H9 (cell line): ENCODE measurements around the gene SWT1. TPM values are rescaled to one million over a fixed set of nuclear protein-coding genes. Genes with fewer than 3 reads are reported as not detected.

ENCODE experiments used
- DNase-seq: peaks from one replicate; pipeline ENCODE4 v3.0.0-alpha.2; 2017
- H2AFZ ChIP-seq: one replicate; pipeline ENCODE4 v1.6.1; 2013; ENCODE audit warnings: mild to moderate bottlenecking, low read length, control low read depth, moderate library complexity
- H2AK5ac ChIP-seq: 2 replicates; pipeline ENCODE4 v1.6.1; 2013; ENCODE audit warnings: low read length, control low read depth, mixed read lengths; ENCODE audit not compliant: insufficient read length
- H2BK120ac ChIP-seq: one replicate; pipeline ENCODE4 v1.6.1; 2013; ENCODE audit warnings: low read depth, mild to moderate bottlenecking, low read length, control low read depth, inconsistent platforms; ENCODE audit not compliant: poor library complexity, severe bottlenecking
- H2BK12ac ChIP-seq: 2 replicates; pipeline ENCODE4 v1.6.1; 2013; ENCODE audit warnings: low read length, control low read depth, mixed read lengths, low read depth; ENCODE audit not compliant: insufficient read length
- H2BK15ac ChIP-seq: 2 replicates; pipeline ENCODE4 v1.6.1; 2013; ENCODE audit warnings: low read depth, low read length, control low read depth
- H2BK20ac ChIP-seq: one replicate; pipeline ENCODE4 v1.6.1; 2013; ENCODE audit warnings: low read depth, mild to moderate bottlenecking, low read length, control low read depth, inconsistent platforms; ENCODE audit not compliant: poor library complexity, severe bottlenecking
- H2BK5ac ChIP-seq: 2 replicates; pipeline ENCODE4 v1.6.1; 2013; ENCODE audit warnings: low read length, control low read depth, mixed read lengths; ENCODE audit not compliant: insufficient read length
- H3K14ac ChIP-seq: 2 replicates; pipeline ENCODE4 v1.6.1; 2013; ENCODE audit warnings: low read length, control low read depth; ENCODE audit not compliant: insufficient read depth
- H3K18ac ChIP-seq: 2 replicates; pipeline ENCODE4 v1.6.1; 2013; ENCODE audit warnings: low read depth, mild to moderate bottlenecking, mixed read lengths, low read length, control low read depth; ENCODE audit not compliant: insufficient read length
- H3K23ac ChIP-seq: 2 replicates; pipeline ENCODE4 v1.6.1; 2013; ENCODE audit warnings: low read length, control low read depth, mixed read lengths, low read depth; ENCODE audit not compliant: insufficient read length
- H3K23me2 ChIP-seq: 2 replicates; pipeline ENCODE4 v1.6.1; 2013; ENCODE audit warnings: low read depth, mild to moderate bottlenecking, mixed read lengths, low read length, control low read depth; ENCODE audit not compliant: insufficient read length, poor library complexity, severe bottlenecking
- H3K27ac ChIP-seq: 2 replicates; pipeline ENCODE4 v1.5.1; 2013; ENCODE audit warnings: low read length, control low read depth, mixed read lengths, low read depth; ENCODE audit not compliant: insufficient read length
- H3K27me3 ChIP-seq: 2 replicates; pipeline ENCODE4 v1.6.1; 2013; ENCODE audit warnings: low read length, control low read depth, inconsistent platforms; ENCODE audit not compliant: insufficient read depth
- H3K4ac ChIP-seq: 2 replicates; pipeline ENCODE4 v1.6.1; 2013; ENCODE audit warnings: low read depth, mild to moderate bottlenecking, control low read depth, inconsistent platforms, low read length, moderate library complexity
- H3K4me1 ChIP-seq: 2 replicates; pipeline ENCODE4 v1.6.1; 2013; ENCODE audit warnings: low read length, control low read depth, inconsistent platforms; ENCODE audit not compliant: insufficient read depth
- H3K4me2 ChIP-seq: 2 replicates; pipeline ENCODE4 v1.6.1; 2013; ENCODE audit warnings: low read length, control low read depth, mixed read lengths; ENCODE audit not compliant: insufficient read length, insufficient read depth
- H3K56ac ChIP-seq: 2 replicates; pipeline ENCODE4 v1.6.1; 2013; ENCODE audit warnings: low read depth, mild to moderate bottlenecking, mixed read lengths, low read length, control low read depth; ENCODE audit not compliant: insufficient read length
- H3K79me1 ChIP-seq: 2 replicates; pipeline ENCODE4 v1.6.1; 2013; ENCODE audit warnings: low read depth, mild to moderate bottlenecking, moderate library complexity, low read length, control low read depth, inconsistent platforms; ENCODE audit not compliant: insufficient read depth, poor library complexity, severe bottlenecking
- H3K79me2 ChIP-seq: 2 replicates; pipeline ENCODE4 v1.6.1; 2013; ENCODE audit warnings: low read length, control low read depth, inconsistent platforms; ENCODE audit not compliant: insufficient read depth
- H3K9ac ChIP-seq: 2 replicates; pipeline ENCODE4 v1.6.1; 2013; ENCODE audit warnings: low read length, control low read depth, mixed read lengths; ENCODE audit not compliant: insufficient read length; ENCODE audit errors: extremely low read depth
- H3K9me3 ChIP-seq: one replicate; pipeline ENCODE4 v1.6.1; 2013; ENCODE audit warnings: low read depth, low read length, inconsistent platforms; ENCODE audit not compliant: control insufficient read depth
- H3T11ph ChIP-seq: one replicate; pipeline ENCODE4 v1.6.1; 2013; ENCODE audit warnings: mild to moderate bottlenecking, low read length, control low read depth, inconsistent platforms
- H4K20me1 ChIP-seq: one replicate; pipeline ENCODE4 v1.6.1; 2013; ENCODE audit not compliant: control insufficient read depth, insufficient read length, insufficient read depth
- H4K5ac ChIP-seq: 2 replicates; pipeline ENCODE4 v1.6.1; 2013; ENCODE audit warnings: low read depth, mild to moderate bottlenecking, mixed read lengths, low read length, control low read depth; ENCODE audit not compliant: insufficient read length
- H4K8ac ChIP-seq: replicated peaks from 2 replicates; pipeline ENCODE4 v1.6.1; 2013; ENCODE audit warnings: low read length, control low read depth, mixed read lengths, low read depth; ENCODE audit not compliant: insufficient read length
- H4K91ac ChIP-seq: 2 replicates; pipeline ENCODE4 v1.6.1; 2013; ENCODE audit warnings: low read depth, mild to moderate bottlenecking, moderate library complexity, mixed read lengths, low read length, control low read depth; ENCODE audit not compliant: insufficient read length
- H3K27ac Mint-ChIP-seq, 3 experiments: 2 replicates in 2 of 3; 3 replicates in 1 of 3; pipeline ENCODE4 v1.8.0; 2020 to 2021; ENCODE audit warnings: mixed read lengths in 3 of 3, mild to moderate bottlenecking in 1 of 3, moderate library complexity in 1 of 3
- H3K27me3 Mint-ChIP-seq: 2 replicates; pipeline ENCODE4 v1.8.0; 2021; ENCODE audit warnings: low read depth, mild to moderate bottlenecking, moderate library complexity, mixed read lengths
- H3K36me3 Mint-ChIP-seq, 3 experiments: 2 replicates in 2 of 3; 3 replicates in 1 of 3; pipeline ENCODE4 v1.8.0; 2020 to 2021; ENCODE audit warnings: low read depth in 3 of 3, mixed read lengths in 3 of 3; ENCODE audit not compliant: insufficient read depth in 1 of 3
- H3K4me1 Mint-ChIP-seq, 2 experiments: 2 replicates each; pipeline ENCODE4 v1.8.0; 2020; ENCODE audit warnings: mixed read lengths in 2 of 2
- H3K4me3 Mint-ChIP-seq, 2 experiments: 2 replicates in 1 of 2; 3 replicates in 1 of 2; pipeline ENCODE4 v1.8.0; 2020 to 2021; ENCODE audit warnings: mild to moderate bottlenecking in 2 of 2, mixed read lengths in 2 of 2, moderate library complexity in 1 of 2
- H3K9me3 Mint-ChIP-seq, 2 experiments: 2 replicates in 1 of 2; 3 replicates in 1 of 2; pipeline ENCODE4 v1.8.0; 2020; ENCODE audit warnings: mild to moderate bottlenecking in 2 of 2, mixed read lengths in 2 of 2, moderate library complexity in 1 of 2
- CTCF ChIP-seq: fragments of 200-600 bp; sonication (generic); conservative IDR thresholded peaks from 3 replicates; pipeline ENCODE4 v1.8.0; 2021; ENCODE audit warnings: antibody characterized with exemption, mild to moderate bottlenecking
- WGBS: extraction: QIAGEN DNeasy Blood & Tissue Kit; methylation state at CpG from one replicate; pipeline ENCODE4 v1.1.7; 2013; ENCODE audit warnings: missing lambda C conversion rate, low lambda C conversion rate, mixed read lengths; ENCODE audit not compliant: insufficient read length; ENCODE audit errors: extremely low coverage; 5-methylcytosine and 5-hydroxymethylcytosine counted together
- total RNA-seq: library from RNA; stranded (reverse); gene quantifications from 2 replicates; pipeline ENCODE4 v1.2.1, GENCODE V29; 2021

Gene SWT1
- total RNA-seq, 1 experiment from 2014 or later: 5.2 TPM

DNA sequence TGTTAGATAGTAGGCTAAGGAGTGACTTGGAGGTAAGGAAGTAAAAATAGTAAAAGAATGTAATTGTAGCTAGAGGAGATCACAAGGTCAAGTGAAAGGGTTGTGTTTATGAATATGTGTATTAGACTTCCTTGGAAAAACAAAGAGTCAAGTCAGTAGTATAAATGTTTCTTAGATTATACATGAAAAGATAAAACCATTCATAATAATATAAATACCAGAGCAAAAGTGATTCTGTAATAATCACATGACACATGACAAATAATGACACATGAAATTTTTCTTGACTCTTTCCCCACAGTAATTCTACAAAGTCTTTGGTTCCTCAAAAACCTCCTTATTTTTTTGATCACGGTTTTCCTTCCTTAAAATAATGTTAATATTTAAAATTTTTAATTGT is 103.6 kb downstream of the SWT1 start:
- H2BK20ac ChIP-seq: no peak overlapping the region

More for the DNA sequence above, 103.6 kb downstream of the SWT1 start:
- Histone ChIP-seq H2AK5ac (no peak overlapping the region), H3K27ac (no peak overlapping the region), H3K9me3 (no peaks in the 10 kb centered on the region), H3K23ac (no peak overlapping the region), H3K4me1 (no peaks in the 10 kb centered on the region), H3K4me2 (no peak overlapping the region), H3T11ph (no peak overlapping the region), H2AFZ (no peak overlapping the region), H4K8ac (no peak overlapping the region), H2BK120ac (no peak overlapping the region), H3K14ac (no peak overlapping the region), H3K79me1 (no peaks in the 10 kb centered on the region), H3K9ac (no peak overlapping the region), H2BK5ac (no peak overlapping the region), H4K5ac (no peak overlapping the region), H3K18ac (no peak overlapping the region), H3K56ac (no peak overlapping the region), H3K79me2 (no peaks in the 10 kb centered on the region), H3K4ac (no peak overlapping the region), H3K27me3 (no peaks in the 10 kb centered on the region), H4K91ac (no peak overlapping the region), H2BK12ac (no peak overlapping the region), H2BK15ac (no peak overlapping the region), H3K23me2 (no peaks in the 10 kb centered on the region), H4K20me1 (no peaks in the 10 kb centered on the region)
- no peak for DNase-seq
- Mint-ChIP-seq H3K9me3 (no peaks in the 10 kb centered on the region; a peak in 1 of 5 replicates), H3K4me1 (peaks cover 7 to 9% of the 10 kb centered on the region in 2 experiments), H3K27ac (no peak overlapping the region), H3K27me3 (no peaks in the 10 kb centered on the region), H3K36me3 (peaks cover 0 to 8% (median 2%) of the 10 kb centered on the region in 3 experiments; a peak in 4 of 7 replicates), H3K4me3 (no peak overlapping the region)
- no peak for TF ChIP-seq CTCF
- no CpG with 5 or more reads among the region's 1 CpG for WGBS
